Renal pelvis (tissue), 4 donors: ENCODE data around the gene HRH3. TPM values are rescaled to one million over a fixed set of nuclear protein-coding genes. Genes with fewer than 3 reads are reported as not detected.

Experiments used
- DNase-seq: peaks from one replicate; pipeline ENCODE4 v3.0.0-alpha.2; 2013
- polyA plus RNA-seq, 3 donors: library from polyadenylated mRNA; unstranded; fragments of 120-200 nt; gene quantifications; one replicate each; pipeline ENCODE4 v1.2.1, GENCODE V29; 2013; ENCODE audit not compliant: insufficient read length in 3 of 3

The HRH3 gene
- polyA plus RNA-seq, 3 donors = 0.11 to 0.19 TPM; not detected in 1

DNA sequence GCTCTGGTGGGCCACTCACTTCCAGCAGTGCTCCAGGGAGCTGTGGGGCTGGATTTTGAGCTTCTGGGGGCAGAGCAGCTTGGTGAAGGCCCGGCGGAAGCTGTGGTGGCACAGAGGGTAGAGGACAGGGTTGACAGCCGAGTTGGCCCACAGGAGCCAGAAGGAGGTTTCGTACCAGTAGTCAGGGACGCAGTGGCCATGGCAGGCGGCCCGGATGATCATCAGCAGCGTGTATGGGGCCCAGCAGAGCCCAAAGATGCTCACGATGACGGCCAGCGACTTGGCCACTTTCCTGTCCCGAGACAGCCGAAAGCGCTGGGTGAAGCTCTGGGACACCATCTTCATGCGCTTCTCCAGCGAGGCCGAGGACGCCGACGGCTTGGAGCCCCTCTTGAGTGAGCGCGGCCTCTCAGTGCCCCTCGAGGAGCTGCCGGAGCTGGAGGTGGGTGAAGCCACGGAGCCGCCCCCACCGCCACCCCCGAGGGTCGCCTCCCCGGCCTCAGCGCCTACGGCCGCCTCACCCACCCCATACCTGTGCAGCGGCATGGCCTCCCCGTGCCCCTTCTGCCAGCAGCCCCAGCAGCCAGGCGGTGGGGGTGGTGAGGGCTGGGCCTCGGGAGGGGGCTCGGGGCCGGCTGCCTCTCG is 4.0 kb downstream of the HRH3 start:
- DNase-seq = no peak

DNA sequence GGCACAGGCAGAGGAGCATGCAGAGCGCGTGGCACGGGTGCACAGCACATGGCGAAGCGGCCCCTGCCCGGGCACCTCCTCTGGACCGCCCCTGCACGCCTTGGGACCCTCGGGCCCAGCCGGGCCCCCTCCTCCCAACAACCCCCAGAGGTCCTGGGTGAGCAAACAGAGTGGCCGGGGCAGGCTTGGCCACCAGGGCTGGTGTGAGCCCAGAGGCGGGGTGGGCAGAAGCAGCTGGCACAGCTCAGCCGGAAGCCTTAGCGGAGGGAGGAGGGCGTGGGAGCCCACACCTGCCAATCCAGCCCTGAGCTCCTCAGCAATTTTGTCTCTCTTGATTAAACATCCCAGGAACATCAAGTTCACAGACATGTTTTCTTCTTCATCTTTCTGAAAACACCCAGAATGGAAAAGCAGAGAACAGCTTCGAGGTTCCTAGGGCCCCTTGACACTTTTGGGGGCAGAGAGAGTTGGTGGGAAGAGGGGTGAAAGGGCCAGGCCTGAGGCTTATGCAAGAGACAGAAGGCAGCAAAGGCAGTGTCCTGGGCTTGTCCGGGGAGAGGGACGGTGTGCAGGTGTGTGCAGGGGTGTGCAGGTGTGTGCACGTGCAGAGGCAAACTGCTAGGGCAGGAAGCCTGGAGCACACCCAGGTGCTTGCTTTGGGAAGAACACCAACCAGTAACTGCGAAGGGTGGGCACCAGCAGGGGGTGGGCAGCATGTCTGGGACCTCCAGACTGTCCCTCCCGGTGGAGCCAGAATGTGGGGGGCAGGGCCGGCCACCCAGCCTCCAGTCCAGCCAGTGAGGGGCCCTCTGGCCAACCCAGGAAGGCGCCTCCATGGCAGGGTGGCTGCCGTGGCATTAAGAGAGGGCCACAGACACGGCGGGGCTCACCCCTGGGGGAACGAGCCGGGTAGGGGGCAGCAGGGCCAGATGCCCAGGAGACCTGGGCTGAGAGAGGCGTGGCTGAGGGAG is 4.8 kb downstream of the HRH3 start:
- no peak for DNase-seq

DNA sequence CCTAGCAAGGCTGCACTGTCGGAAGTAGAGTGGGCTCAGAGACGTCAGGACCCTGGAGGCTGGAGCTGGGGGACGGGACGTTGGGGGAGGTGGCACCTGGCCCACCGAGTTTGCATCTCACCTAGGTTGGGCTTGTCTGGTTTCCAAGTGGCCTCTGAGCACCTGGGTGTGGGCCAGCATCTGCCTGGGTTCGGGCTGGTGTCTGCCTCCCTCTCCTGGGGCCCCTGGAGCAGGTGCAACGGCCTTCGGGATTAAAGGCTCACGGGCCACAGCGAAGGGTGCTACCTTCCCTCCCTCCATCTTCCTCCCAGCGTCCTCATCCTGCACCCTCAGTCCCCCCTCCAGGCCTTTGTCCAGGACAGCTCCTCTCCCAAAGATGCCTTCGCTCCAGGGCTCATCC is 6.0 kb downstream of the HRH3 start:
- no peak for DNase-seq

DNA sequence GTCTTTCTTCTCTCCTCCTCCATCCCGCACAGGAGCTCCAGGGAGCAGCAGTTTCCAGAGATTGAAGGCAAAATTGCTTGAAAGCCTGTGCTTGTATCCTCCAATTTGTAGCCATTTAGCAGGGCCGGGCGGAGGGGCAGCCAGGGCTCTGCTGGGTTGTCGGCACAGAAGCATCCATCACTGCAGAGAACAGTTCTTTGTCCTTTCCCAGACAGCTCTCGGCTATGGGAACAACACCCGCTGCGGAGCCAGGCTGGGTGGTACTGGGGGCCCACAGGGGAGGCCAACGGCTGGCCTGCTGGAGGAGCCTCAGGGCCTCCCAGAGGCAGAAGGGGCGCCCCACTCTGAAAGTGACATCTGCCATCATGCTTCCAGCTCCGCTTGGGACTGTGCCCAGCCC is 7.8 kb downstream of the HRH3 start:
- DNase-seq = no peak

DNA sequence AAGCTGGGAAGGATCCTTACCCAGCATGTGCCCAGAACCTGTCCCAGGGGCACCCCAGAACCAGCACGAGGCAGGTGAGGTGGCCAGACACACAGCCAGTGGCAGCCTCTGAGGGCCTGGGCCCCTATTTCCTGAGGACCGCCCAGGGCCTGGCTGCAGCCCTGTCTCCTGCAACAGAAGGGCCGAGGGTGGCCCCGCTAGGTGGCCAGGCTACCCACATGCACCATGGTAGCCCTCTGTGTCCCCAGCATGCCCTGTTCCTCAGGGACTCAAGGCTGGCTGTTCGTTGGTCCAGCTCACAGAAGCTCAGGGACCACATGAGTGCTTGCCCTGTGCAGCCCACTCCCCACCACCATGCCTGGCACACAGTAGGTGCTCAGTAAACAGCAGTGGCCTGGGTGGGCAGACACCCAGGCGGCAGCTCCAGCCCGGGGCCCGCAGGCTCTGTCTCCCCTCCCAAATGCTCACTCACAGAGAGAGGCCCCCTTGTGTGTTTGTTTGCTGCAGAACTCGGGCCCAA is 8.2 kb downstream of the HRH3 start:
- no peak for DNase-seq

DNA sequence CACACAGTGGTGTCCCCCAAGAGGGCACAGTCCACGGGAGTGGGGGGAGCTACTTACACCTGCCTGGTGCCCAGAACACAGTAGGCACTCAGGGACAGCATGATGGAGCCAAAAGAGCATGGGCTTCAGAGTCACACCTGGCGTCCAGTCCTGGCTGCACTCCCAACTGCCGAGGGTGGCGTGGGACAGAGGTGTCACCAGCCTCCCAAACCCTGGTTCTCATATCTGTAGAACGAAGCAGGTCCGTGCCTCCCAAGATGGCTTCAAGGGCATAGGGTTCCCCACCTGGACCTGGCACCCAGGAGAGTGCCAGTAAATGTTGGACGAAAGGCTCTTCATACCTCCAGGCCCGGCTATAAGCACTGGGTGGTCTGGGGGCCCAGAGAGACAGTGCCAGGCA is 8.9 kb downstream of the HRH3 start:
- no peak for DNase-seq

DNA sequence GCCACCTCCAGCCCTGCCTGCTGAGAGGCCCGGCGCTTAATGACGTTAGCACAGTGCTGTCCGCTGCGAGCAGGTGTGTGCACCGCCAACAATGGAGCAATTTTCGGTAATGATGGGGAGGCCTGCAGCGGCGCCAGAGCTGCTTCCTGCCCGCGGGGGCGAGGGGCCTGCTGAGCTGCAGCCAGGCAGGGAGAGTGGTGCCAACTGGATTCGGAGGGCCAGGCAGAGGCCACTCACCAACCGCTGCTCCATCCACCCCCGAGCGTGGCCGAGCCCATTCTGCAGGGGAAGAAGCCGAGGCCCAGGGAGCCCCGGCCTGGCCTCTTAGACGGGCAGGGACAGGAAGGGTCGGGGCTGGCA is 9.6 kb downstream of the HRH3 start:
- no peak for DNase-seq

DNA sequence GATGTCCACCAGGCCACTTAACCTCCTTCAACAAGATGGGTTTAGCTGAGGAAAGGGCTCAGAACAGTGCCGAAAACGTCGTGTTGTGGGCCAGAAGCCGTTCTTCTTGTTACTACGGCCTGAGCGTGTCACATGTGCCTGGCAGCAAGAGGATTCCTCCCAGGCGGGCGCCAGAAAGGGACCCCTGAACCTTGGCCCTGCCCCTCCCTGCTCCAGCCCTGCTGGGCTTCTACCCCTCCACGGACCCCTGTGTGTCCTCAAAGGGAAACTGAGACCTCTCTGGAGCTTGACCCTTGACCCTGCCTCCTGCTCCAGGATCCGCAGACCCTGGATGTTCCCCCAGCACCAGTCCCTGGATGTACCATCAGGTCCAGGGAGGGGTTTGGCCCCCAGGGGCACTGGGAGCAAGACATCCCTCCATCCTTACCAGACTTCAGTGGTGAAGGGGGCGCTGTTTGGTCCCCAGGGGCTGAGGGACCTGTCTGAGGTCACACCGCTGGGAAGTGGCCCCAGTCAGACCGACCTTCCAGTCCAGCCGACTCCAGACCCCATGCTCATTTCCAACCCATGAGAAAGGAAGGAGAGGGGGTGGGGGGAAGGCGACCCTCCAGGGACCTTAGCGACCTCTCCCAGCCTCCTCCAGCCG is 10.1 kb downstream of the HRH3 start:
- DNase-seq = no peak

DNA sequence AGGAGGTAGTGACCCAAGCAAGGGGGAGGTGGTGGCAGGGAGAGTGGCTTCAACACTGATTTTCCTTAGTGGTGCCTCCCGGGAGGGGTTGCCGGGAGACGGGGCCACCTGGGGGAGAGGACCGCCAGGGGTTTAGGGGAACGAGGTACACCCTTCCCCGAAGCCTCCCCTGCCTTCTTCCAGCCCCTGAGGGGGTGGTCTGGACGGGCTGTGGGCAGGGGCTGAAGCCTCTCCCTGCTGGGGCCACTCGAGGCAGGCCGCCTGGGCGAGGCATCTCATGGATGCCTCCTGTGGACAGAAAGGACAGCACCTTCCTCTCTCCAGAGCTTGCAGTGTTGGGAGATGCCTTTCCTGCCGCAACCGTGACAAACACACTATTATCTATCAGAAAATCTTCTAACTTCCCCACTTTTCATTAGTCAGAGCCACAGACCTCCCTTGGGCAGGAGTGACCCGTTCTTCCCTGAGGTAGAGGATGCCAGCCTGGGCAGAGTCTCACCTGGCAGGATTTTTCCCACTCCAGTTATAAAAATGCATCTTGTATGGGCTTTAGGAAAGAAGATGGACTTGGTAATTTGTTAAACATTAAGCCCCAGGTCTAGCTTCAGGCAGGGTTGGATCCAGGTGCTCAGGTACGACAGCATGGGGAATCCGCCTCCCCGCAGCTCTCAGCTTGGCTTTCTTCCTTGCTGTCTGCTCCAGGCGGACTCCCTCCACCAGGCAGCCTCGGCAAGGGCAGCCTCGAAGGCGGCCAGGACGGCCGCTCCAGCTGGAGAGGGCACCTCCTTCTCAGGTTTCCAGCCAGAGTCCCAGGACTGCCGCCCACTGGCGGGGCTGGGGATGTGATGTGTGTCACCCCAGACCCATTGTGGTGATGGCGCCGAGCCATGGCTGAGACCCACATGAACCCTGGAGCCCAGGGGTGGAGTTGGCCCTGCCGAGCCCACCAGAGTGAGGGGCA is 11.0 kb downstream of the HRH3 start:
- DNase-seq = no peak

DNA sequence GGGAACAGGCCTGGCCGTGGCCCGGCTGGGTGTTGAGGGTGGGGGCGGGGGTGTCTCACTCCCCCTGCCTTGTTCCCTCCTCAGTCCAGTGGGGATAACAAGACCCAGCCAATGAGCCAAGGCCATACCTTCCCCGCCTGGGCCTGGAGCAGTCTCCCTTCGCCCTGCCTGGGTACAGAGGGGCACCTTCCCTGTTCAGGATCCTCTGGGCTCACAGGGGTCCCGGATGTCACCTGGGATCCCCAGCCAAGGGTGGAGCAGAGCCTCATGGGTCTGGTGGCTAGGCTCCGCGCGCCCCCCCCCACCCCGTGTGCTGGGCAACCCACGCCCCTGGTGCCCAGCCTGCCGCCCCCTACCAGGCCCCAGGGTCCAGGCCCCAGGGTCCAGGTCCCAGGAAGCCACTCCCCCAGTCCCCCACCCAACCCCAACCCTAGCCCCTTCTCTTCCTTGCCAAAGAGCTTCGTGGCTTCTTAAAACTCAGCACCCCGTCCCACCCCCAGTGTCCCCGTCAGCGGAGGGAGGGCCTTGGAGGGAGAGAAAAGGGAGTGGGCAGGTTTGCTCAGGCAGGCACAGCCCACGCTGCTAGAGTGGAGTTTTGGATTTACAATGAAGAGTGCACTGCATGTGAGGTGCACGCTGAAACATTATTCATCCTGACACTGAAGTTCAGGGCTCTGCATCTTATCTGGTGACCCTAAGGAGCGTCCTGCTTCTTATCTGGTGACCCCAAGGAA is 11.8 kb downstream of the HRH3 start:
- no peak for DNase-seq

DNA sequence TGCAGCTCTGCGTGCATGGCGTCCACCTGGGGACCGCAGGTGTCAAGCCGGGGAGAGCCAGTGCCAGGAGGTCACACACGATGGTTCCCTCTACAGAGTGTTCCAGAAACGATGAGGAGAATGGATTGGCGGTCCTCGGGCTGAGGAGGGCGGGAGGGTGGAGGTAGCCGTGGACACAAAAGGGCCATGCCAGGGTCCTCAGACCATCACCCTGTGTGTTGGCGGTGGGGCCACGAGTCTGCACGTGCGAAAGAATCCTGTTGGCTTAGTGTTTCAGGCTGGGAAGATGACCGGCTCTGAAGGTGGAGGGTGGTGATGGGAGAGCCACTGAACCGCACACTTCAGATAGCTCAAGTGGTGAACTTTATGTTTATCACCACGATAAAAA is 13.7 kb downstream of the HRH3 start:
- DNase-seq = no peak

DNA sequence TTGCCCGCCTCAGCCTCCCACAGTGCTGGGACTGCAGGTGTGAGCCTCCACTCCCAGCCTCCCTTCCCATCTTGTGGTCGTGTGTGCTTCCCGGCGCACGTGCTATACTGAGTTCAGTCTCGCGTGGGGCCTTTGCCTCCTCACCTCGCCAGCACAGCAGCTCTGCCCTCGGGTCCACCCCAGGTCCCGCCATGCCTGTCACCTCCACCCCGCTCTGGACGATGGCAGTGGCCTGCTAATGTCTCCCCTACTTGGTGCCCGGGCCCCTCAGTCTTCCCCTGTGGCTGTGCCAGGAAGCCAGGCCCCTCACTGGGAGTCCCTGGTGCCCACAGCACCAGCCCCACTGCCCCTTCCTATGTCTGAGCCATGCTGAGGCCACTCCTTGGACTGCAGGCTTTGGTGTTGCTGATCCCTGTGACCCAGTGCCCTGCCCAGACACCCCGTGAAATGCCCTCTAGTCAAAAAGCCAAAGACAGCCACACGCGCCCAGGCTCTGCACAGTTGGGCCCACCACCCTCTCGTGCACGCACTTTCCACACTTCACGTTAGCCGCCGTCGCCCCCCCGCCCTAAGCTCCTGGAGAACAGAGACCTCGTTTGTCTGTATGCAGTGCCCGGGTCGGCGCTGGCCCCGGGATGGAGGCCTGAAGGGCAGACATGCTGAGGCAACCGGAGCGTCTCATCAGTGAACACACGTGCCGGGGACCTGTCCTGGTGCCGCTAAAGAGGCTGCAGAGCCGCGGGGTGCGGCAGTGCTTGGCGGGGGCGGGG is 14.3 kb downstream of the HRH3 start:
- DNase-seq = no peak

DNA sequence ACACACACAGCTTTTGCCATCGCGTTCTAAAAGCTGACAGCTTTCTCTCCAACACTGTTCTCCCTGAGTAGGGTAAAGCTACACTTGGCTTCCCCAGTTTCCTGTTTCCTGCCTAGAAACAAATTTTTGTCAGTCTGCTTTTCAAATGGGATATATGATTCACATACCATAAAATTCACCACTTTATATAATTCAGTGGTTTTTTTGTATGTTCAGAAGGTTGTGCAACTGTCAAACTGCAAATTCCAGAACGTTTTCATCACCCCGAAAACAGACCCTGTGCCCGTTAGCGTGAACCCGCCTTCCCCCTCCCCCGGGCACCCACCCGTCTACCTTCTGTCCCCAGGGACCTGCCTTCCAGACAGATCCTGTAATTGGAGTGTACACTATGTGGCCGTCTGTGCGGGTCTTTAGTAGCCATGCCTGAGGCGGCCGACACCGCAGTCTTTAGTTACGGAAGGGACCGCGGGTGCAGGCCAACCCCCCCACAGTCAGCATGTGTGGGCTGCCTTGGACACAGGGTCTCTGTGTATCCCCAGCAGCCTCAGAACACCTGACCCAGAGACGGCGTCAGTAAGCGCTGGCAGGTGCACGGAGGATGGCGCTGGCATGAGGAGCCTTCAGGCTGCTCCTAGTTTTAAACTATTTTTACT is 16.6 kb downstream of the HRH3 start:
- no peak for DNase-seq

DNA sequence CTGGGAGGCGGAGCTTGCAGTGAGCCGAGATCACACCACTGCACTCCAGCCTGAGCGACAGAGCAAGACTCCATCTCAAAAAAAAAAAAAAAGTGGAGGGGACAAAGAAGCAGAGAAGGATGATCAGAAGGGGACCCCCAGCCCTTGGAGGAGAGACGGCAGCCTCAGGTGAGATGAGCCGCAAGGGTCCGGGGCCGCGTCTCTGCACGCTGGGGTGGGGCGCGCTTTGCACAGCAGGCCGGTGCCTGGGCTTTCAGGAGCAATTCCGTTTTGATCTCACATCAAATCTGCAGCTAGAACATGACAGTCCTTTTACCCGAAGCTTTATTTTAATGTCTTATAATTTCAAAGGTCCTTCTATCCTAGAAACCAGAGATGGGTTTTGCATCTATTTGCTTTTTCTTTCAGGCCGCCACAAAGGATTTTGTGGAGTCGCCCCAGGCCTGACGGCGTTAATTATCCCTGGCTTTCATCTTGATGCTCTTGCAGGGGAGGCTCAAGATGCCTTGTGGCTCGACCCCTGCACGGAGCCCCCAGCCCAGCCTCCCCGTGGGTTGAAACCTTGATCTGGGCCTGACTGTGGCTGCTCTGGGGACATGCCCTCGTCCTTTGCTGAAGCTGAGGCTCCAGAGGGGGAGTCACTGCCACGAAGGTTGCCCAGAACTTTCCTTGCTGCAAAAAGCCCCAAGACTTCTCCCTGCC is 17.3 kb downstream of the HRH3 start:
- DNase-seq = no peak

DNA sequence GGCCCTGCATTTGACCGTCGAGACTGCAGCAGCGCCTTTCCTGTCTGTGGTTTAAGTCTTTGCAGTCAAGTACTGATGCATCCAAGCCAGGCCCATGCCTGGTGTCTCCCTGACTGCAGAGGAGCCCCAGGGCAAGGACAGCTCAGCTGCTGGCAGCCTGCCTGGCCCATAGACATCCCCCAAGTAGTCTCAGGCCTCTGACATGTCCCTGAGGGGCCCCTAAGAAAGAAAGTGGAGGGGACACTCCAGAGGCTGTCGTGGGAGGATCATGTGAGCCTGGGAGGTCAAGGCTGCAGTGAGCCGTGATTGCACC is 18.0 kb downstream of the HRH3 start:
- DNase-seq = no peak

DNA sequence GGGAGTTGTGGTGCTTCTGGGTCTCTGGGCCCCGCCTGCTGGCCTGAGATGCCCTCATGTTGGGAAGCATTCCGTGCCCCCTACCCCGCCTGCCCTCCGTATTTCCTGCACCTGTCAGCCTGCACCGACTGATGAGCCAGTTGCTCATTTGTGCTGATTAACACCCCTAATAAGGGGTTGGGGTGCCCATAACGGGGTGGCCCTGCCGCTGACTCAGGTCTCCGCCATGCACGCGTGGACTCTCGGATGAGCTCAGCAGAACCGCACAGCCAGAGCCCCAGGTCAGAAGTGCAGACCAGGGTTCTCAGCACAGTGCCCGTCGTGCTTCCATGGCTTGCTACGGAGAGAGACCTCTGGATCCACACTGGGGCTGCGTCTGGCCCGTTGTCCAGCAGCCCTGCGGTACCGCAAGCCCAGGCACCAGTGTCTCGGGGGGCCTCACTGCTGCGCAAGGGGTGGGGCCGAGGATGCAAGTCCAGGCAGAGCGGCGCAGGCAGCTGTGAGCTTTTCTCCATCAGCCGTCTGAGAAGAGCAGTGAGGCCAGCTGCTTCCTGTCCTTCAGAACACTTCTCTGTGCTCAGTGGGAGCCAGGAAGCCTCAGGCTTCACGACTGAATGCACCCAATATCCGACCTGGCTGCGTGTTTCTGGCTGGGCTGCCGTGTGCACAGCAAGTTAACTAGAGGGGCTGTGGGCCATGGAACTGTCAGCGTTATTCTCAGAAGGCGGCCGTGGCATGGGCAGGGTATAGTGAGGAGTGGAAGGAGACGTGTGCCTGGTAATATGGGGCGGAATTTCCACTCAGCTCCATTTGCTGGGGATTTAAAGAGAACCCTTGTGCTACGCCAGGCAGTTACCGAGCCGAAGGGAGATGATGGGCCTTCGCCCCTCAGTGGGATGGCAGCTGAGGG is 18.6 kb downstream of the HRH3 start:
- no peak for DNase-seq

DNA sequence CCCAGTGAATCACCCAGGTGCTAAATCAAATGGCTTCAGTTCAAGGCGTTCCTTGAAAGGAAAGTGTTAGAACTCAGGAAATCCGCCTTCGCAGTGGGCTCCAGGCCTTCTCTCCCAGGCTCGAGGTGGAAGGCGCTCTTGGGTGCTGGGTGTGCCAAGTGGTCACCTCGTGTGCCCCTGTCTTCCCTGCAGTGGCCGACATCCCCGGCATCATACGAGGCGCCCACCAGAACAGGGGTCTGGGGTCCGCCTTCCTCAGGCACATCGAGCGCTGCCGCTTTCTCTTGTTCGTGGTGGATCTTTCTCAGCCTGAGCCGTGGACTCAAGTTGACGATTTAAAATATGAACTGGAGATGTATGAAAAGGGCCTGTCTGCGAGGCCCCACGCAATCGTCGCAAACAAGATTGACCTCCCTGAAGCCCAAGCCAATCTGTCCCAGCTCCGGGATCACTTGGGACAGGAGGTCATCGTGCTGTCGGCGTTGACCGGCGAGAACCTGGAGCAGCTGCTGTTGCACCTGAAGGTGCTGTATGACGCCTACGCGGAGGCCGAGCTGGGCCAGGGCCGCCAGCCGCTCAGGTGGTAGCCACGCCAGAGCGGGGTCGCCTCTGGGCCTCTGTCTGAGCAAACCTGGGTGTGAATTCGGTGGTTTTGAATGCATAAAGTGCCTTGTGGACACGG is 19.4 kb downstream of the HRH3 start:
- no peak for DNase-seq
